Inflammatory macrophage (primary cell): ENCODE measurements around the gene GRK5.
A peak's percentile ranks its signal among the peaks of the same experiment; 100 is the strongest.
"Not testable (repeated sequence)": the region's sequence is repeated elsewhere in the genome, so short reads cannot be mapped to it uniquely, and the experiment has no call there.

Experiments
- DNase-seq, 2 donors: peaks; one replicate each; pipeline ENCODE4 v3.0.0-alpha.2; 2020 to 2022

GRK5 gene

DNA sequence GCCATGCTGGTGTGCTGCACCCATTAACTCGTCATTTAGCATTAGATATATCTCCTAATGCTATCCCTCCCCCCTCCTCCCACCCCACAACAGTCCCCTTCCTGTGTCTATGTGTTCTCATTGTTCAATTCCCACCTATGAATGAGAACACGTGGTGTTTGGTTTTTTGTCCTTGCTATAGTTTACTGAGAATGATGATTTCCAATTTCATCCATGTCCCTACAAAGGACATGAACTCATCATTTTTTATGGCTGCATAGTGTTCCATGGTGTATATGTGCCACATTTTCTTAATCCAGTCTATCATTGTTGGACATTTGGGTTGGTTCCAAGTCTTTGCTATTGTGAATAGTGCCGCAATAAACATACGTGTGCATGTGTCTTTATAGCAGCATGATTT lies 68.8 kb downstream of the GRK5 start:
- DNase-seq = not testable (repeated sequence)

DNA sequence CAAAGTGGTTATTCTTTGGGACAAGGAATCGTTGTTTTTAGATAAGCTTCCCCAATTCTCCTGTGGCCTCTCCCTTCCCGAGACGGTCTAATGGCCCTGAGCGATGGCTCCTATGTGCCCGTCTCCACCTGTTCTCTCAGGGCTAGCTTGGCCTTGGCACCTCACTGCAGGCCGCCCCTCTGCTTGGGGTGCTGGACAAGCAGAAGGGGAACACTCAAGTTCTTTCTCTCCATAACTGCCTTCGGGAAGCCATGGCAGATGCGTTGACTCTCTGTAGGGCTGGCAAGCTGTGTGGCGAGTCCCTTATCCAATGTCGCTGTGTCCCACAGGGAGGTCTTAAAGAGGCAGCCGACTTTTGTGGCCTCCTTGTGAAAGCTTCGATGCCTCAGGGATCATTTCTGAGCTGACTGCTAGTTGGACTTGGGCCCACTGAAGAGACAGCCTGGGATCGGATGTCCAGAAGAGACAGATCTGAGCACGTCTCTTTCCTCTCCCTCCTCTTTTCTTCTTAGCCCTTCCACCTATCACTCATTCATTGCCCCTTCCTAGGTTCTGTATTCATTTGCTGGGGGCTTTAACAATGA lies 70.8 kb downstream of the GRK5 start:
- no peak for DNase-seq

DNA sequence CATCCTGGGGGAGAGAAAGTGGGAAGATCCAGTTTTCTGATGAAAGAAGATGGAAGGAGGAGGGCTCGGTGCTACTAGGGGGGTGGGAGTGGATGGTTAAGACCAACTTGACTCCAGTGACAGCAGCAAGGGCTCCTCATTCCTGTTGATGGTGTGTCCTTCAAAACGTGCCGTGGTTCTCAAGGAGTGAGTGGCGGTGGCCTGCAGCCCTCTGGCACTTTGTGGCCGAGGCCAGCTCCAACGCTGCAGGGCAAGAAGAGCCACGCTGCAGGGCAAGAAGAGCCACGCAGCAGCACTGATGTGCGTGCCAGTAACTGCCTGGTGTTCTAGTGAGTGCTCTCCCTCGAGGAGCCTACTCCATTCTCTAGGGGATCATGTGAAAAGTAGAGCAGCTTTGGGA lies 72.1 kb downstream of the GRK5 start:
- no peak for DNase-seq

DNA sequence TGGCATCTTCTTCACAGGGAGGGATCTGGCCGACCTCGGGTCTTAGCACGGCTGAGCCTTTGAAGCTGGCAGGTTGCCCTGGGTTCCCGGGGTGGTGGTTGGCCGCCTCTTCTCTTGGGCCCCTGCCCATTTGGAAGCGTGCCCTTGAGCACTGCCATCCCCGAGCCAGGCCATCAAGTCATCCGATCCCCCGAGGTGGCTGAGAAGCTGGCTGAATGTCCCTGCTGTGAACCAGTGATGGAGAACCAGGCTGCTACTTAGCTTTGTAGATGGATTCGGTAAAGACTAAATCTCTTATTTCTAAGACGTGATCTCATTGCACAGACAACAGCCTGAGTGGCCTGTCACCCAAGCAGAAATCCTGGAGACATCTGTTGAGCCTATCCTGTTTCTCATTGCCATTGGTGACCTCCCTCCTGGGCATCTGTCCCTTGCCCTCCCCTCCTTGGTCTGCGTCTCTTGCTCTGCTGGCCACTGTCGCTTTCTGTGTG lies 74.3 kb downstream of the GRK5 start:
- DNase-seq = no peak

DNA sequence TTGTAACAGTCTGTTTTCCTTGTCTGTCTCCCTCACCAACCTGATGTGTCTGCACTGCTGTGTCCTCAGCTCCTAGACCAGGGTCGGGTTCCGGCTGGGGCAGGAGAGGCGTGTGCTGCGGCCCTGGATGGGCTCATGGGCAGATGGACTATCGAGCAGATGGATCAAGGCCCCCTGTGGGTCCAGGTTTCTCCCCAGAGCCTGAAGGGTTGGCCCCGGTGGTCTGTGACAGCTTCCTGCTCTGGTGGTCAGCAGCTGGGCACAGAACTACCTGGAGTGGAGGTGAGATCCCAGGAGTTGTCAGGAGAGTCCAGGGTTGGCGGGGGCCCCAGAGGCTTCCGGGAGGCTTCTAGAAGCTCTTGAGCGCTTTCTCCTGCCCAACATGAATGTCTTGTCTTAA lies 75.1 kb downstream of the GRK5 start:
- no peak for DNase-seq

DNA sequence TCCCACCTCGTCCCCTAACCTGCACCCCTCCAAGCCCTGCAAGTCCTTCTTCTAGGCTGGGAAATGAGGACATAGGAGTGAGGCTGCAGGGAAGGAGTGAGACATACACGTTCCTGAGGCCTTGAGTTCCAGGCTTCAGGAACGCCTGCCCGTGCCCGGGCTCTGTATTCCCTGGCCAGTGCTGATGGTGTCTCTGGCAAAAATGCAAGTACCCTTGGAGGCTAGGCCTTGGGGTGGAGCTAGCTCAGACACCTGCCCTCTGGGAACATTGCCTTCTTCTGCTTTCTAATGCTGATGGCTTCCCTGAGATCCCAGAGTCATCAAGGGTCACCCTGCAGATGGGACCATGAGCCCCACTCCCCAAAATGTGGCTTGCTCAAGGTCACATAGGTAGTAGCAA lies 76.0 kb downstream of the GRK5 start:
- no peak for DNase-seq

DNA sequence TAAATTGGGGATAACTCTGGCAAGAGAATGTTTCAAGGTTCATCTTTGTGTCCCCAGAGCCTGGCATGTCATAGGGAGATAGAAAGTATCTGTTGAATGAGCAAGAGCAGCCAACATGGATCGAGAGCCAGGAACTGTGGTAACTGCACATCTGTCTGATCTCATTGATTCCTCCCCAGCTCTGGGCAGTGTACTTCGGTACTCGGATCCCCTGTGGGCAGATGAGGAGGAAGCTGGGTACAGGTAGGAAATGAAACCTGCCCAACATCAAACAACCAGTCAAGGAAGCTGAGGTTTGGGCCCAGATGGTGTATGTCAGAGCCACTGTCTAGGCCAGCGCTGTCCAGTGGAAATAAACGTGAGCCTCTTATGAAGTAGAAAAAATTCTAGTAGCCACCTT lies 76.4 kb downstream of the GRK5 start:
- no peak for DNase-seq

DNA sequence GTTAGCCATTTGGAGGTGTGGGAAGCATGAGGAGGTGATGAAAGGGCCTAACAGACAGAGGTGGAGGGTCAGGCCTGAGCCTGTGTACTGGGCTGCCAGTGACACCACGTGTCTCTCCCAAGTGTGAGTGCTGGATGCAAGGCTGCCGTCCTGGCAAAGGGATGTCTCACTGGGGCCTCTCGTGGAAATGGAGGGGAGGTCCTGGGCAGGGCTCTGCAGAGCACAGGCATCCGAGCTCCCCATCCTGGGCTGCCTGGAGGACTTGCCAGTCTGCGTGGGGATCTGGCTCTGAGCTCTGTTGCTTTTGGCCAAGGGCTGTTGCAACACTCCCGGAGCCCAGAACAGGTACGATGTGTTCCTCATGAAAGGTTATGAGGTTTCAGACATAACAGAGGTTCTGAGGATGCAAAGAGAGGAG lies 77.3 kb downstream of the GRK5 start:
- DNase-seq = no peak

DNA sequence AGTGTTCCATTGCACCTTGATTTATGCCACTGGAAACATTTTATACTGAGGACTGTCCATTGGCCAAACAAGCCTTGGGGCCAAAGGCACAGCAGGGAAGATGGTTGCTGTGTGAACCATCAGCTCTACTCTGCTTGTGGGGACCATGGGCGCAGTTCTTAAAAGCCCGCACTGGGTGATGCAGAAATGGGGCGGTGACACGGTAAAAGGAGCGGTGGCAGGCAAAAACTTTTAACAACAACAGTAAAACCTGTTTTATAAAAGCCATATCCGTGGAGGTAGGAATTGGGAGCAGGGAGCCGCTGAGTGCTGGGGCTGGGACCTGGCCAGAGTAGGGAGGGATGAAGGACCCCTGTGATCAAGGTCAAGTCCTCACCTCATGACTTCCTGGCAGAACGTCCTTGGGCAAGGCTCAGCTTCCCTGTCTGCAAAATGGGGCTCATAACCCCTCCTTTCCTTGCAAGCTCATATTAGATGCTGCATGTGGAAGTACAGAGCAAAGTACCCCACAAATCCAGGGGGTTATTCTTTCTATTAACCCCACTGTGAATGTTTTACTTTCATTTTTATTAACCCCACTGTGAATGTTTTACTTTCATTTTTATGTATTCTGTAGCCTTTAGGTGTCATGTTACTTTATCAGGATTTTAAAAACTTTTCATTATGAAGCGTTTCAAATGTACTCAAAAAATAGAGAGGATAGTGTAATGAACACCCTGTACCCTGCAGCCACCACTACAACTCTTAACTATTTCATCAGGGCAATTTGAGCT lies 78.3 kb downstream of the GRK5 start:
- no peak for DNase-seq

DNA sequence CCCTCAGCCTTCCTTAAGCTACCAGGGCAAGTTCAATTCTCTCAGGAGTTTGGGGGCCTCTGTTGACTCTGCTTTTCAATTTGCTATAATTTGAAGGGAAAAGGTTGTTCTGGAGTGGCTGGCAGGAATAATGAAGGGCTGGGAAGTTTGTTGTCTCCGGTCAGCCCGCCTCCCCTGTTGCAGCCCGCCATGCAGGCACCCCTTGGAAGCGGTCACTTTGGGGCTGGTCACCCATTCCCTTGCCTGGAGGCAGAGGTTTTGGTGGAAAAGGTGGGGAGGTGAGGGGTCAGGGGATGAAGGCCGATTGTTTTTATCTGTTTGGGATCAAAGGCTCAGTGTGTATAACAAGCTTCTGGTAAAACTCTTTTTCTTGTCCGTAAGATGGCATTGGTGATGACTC lies 79.1 kb downstream of the GRK5 start:
- no peak for DNase-seq

DNA sequence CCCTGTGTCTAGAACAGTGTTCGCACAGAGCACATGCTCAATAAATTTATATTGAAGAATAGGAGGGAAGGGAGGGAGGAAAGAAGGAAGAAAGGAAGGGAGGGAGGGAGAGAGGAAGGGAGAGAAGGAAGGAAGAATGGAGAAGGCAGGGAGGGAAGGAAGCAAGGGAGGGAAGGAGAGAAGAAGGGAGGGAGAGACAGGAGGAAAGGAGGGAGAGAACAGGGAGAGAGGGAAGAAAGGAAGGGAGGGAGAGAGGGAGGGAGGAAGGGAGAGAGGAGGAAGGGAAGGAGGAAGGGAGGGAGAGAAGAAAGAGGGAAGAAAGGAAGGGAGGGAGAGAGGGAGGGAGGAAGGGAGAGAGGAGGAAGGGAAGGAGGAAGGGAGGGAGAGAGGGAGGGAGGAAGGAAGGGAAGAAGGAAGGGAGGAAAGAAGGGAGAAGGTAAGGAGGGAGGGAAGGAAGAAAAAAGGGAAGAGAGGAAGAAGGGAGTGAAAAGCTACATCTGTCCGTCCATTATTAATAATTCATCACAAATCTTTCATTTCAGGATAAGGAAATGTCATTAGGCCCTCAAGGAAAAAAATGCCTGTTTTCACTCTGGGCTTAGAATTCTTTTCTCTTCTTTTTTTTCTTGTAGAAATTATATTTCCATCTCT lies 79.7 kb downstream of the GRK5 start:
- no peak for DNase-seq

DNA sequence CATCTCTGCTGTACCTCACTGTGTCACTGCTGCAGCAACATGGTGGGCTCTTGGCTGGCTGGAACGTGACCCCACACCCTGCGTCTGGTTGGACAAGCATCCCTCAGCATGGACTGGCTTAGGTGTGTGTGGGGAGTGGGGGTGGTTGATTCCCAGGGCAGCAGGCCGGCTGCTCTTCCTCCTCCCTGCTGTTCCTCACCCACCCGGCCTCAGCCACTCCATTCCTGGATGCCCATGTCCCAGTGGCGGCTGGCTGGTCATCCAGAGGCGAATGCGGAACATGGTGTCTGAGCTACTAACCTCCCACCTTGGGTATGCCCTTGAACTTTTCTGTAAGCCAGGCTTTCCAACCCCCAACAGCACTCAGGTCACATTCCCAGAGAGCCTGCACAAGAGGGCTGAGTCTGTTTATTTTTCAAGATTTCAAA lies 81.2 kb downstream of the GRK5 start:
- no peak for DNase-seq

DNA sequence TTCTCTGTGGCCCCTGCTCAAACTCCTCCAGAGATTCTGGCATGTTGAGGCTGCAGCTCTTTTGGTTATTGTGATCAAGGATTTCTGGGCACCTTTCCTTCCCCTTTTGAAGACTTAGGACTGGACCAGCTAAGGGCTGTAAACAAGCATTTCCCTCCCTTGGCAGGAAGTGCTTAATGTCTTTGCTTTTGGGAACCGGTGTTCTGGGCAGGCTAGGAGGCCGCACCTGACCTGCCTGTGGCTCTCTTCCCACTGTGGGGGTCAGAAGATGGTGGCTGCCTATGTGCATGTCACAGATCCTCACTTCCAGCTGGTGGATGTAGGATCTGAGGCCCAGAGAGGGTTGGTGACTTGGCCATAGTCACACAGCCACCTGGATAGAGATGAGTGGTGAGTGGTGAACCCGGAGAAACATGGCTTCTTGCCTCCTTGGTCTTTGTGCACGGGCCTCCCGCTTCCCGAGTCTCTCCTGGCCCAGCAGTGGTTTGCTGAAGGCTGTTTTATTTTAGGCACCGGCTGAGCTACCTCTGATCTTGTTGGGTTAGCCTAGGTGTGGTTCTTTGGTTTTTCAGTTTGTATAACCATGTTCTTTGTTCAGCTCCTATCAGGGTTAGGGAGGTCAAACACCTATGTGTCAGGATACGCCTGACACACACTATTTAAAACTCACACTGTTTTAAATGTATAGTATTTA lies 82.0 kb downstream of the GRK5 start:
- peak; percentile 19 to 42 for DNase-seq

DNA sequence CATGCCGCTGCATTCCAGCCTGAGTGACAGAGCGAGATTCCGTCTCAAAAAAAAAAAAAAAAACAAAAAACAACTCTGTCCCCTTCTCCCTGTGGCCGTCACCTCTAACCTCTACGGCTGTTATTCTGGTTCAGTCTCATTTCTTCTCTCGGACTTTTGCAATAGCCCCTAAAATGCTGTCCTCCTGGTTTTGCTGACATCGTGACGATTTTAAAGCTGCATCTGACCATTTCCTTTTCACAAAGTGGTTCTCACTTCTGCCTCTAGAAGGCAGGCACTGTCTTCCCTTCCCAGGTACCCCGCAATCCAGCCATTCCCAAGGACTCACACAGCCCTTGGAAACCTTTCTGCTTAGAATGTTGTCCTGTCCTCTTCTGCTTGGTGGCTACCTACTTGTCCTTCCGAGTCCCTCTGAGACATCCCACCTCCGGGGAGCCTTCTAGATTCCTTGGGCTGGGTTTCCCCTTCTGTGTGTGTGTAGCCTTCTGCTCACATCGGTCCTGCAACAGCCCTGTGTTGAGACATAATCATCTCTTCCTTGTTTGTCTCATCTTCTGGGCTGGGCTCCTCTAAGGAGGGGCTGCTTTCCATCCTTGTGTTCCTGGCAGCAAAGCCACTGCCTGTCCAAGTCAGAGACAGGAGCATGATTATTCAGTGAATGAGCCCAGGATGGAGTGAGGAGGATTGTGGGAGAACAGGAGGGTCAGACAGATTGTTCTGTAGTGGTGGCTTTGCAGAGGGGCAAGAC lies 83.1 kb downstream of the GRK5 start:
- DNase-seq = no peak

DNA sequence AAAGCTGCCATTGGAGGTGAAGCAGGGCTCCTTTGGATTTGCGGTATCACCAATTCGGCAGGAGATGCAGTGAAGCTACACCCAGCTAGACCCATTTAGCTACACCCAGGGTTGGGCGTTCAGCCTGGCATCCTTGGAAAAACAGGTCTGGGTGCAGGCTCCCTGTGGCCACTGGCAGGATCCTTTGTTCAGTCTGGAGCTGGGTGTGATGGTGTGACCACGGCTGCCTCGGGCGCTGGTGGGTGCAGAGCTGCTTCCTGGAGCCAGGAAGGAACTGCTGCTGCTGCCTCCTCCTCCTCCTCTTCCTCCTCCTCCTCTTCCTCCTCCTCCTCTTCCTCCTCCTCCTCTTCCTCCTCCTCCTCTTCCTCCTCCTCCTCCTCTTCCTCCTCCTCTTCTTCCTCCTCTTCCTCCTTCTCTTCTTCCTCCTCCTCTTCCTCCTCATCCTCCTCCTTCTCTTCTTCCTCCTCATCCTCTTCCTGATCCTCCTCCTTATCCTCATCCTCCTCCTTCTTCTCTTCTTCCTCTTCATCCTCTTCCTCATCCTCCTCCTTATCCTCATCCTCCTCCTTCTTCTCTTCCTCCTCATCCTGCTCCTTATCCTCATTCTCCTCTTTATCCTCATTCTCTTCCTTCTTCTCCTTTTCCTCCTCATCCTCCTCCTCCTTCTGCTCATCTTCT lies 84.0 kb downstream of the GRK5 start:
- DNase-seq = no peak

DNA sequence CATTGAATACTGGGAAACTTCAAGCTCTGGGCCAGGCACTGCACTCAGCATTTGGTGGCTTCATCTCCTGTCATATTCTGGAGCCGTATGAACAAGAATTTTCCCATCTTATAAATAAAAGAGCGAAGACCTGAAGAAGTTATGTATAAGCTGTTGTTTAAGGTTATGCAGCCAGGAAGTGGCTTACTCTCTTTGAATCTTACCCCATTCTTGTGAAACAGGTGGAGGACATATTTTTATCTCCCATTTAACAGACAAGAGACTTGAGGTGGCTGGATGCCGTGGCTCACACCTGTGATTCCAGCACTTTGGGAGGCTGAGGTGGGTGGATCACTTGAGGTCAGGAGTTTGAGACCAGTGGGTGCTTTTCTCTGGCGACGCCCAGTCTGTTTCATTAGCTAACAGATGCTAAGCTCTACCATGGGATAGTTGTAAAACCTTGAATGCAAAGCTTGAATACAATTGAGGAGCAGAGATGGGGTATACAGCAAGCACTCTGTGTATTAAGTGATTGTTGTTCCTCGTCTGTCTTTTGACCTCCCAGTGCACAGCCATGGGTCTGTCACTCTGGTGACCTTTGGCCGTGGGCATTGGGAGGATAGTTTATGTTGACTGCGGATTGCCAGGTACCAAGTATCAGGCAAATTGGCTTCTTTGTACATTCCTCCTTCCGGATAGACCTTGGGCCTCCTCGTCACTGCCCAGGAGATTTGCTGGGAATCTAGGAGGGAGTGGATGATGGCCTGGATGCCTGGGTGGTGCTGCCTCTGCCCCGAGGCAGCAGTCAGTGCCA lies 85.8 kb downstream of the GRK5 start:
- DNase-seq = no peak

DNA sequence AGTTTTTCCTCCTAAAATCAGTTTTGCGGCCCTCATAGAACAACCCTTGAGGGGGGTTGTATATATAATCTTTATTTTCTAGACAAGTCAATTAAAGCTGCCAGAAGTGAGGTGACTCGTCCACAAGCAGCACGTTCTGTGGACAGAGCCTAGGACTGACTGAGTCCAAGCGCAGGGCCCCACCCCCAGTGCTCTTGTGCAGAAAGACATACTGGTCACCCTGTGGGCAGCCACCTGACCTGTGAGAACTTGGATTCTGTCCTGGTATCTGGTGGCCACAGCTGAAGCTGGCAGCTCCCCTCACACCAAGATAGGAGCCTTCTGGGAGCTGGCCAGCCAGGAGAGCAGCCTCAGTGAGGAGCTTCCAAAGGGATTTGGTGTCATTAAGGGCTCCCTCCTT lies 89.3 kb downstream of the GRK5 start:
- no peak for DNase-seq

DNA sequence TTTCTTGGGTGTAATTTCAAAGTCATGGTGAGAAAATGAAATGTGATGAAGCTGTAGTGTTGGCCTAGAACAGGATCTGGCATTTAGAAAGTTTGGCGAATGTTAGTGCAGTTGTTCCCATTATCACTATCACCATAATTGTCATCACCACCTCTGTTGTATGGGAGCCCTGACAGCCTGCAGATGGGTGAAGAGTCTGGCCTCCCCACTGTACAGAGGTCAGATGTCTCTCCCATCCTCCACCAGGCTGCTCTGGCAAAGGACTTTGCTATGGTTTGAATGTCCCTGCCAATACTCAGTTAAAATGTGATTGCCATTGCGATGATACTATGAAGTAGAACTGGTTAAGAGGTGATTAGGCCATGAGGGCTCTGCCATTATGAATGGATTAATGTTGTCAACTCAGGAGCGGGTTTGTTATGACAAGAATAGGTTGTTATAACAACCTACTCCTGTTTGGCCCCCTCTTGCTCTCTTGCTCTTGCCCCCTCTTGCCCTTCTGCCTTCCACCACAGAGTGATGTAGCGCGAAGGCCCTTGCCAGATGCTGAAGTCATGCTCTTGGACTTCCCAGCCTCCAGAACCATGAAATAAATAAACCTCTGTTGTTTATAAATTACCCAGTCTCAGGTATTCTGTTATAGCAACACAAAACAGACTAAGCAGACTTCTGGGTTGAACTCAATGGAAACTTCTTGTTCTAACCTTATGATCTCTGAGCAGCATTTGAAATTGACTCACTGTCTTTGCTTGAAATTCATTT lies 90.0 kb downstream of the GRK5 start:
- no peak for DNase-seq

DNA sequence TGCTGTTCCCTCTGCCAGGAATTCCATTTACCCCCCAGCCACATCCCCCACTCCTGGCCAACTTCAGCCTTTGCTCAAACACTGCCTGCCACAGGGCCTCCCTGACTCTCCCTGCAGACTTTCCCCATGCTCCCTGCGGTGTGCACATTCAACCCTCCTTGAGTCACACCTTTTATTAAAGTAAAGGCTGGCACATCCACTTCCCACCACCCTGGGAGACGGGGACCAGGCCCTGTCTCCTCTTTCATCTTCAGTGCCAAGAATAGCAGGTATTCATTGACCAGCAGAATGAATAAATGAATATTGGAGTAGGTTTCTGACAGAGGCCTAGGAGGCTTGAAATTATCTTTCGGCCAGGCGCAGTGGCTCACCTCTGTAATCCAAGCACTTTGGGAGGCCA lies 91.4 kb downstream of the GRK5 start:
- DNase-seq = no peak

DNA sequence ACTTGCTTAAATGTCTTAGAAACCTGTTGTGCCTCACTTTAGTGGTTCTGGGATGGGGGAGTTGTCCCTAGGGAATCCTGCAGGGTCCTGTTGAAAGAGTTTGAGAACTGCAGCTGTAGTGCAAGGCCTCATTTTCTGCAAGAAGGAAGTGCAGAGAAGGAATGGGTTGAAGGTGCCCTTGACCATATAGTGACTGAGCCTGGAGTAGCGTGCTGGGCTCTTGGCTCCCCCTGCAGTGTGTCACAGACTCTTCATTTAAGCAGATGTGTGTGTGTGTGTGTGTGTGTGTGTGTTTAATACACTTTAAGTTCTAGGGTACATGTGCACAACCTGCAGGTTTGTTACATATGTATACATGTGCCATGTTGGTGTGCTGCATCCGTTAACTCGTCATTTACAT lies 92.2 kb downstream of the GRK5 start:
- no peak for DNase-seq
